Neural cell (in vitro differentiated cells): ENCODE results near the gene HDGFL3. TPM values are rescaled to one million over a fixed set of nuclear protein-coding genes. Genes with fewer than 3 reads are reported as not detected.
A peak's percentile ranks its signal among the peaks of the same experiment; 100 is the strongest.

ENCODE experiments used
- H2AFZ ChIP-seq: fragments of 200-600, 300-800 bp; sonication (generic), shearing (Covaris generic); 2 replicates; pipeline ENCODE4 v1.6.0; 2014; ENCODE audit warnings: low read depth, mild to moderate bottlenecking, antibody characterized with exemption, low read length, moderate library complexity
- H3F3A ChIP-seq: fragments of 200-600 bp; shearing (Covaris generic); 2 replicates; pipeline ENCODE4 v1.6.1; 2016; ENCODE audit warnings: mild to moderate bottlenecking, moderate library complexity, mixed read lengths, antibody characterized with exemption, low read length; ENCODE audit not compliant: insufficient read depth, poor library complexity, severe bottlenecking
- H3K27ac ChIP-seq: fragments of 200-600, 300-800 bp; sonication (generic), shearing (Covaris generic); 2 replicates; pipeline ENCODE4 v1.5.1; 2014; ENCODE audit warnings: mild to moderate bottlenecking, low read length, moderate library complexity
- H3K27me3 ChIP-seq: fragments of 300-800, 200-600 bp; sonication (generic), shearing (Covaris generic); 2 replicates; pipeline ENCODE4 v1.6.0; 2014; ENCODE audit warnings: mild to moderate bottlenecking, low read depth, low read length, moderate library complexity; ENCODE audit not compliant: insufficient read depth
- H3K36me3 ChIP-seq: fragments of 300-800, 200-600 bp; sonication (generic), shearing (Covaris generic); 2 replicates; pipeline ENCODE4 v1.5.1; 2014; ENCODE audit warnings: mild to moderate bottlenecking, antibody characterized with exemption, low read length, moderate library complexity; ENCODE audit not compliant: insufficient read depth
- H3K4me2 ChIP-seq: fragments of 300-800, 200-600 bp; sonication (generic), shearing (Covaris generic); 2 replicates; pipeline ENCODE4 v1.6.0; 2014; ENCODE audit warnings: mild to moderate bottlenecking, low read length
- H3K4me3 ChIP-seq: fragments of 300-800, 200-600 bp; sonication (generic), shearing (Covaris generic); 2 replicates; pipeline ENCODE4 v1.5.1; 2014; ENCODE audit warnings: mild to moderate bottlenecking, low read length, moderate library complexity
- H3K79me2 ChIP-seq: fragments of 200-600 bp; shearing (Covaris generic); replicated peaks from 2 replicates; pipeline ENCODE4 v1.6.0; 2014; ENCODE audit warnings: mild to moderate bottlenecking, low read length, moderate library complexity; ENCODE audit not compliant: insufficient read depth
- H3K9ac ChIP-seq: fragments of 300-800, 200-600 bp; sonication (generic), shearing (Covaris generic); 2 replicates; pipeline ENCODE4 v1.6.1; 2016; ENCODE audit warnings: mild to moderate bottlenecking, low read length, mixed read lengths
- H3K9me2 ChIP-seq: fragments of 200-600 bp; shearing (Covaris generic); 2 replicates; pipeline ENCODE4 v1.6.1; 2016; ENCODE audit warnings: mild to moderate bottlenecking, low read length, mixed read lengths; ENCODE audit not compliant: insufficient read depth
- H3K9me3 ChIP-seq: fragments of 200-600, 300-800 bp; sonication (generic), shearing (Covaris generic); 2 replicates; pipeline ENCODE4 v1.6.1; 2016; ENCODE audit warnings: mild to moderate bottlenecking, mixed run types, low read length, moderate library complexity, mixed read lengths
- H4K20me1 ChIP-seq: fragments of 200-600 bp; shearing (Covaris generic); 2 replicates; pipeline ENCODE4 v1.6.1; 2016; ENCODE audit warnings: mild to moderate bottlenecking, mixed run types; ENCODE audit not compliant: insufficient read depth
- CTCF ChIP-seq: fragments of 450-650 bp; IDR thresholded peaks from 2 replicates; pipeline ENCODE4 v1.5.1; 2014; ENCODE audit warnings: antibody characterized with exemption, mild to moderate bottlenecking, moderate library complexity; ENCODE audit not compliant: poor library complexity, severe bottlenecking
- EP300 ChIP-seq: fragments of 450-650 bp; conservative IDR thresholded peaks from 2 replicates; pipeline ENCODE4 v1.6.1; 2014; ENCODE audit warnings: antibody characterized with exemption, mild to moderate bottlenecking, moderate library complexity; ENCODE audit not compliant: poor library complexity, severe bottlenecking
- EZH2 ChIP-seq: fragments of 200-600, 300-800 bp; shearing (Covaris generic), sonication (generic); IDR thresholded peaks from 2 replicates; pipeline ENCODE4 v1.6.1; 2014; ENCODE audit warnings: antibody characterized with exemption, low read length, borderline replicate concordance, mild to moderate bottlenecking; ENCODE audit not compliant: insufficient read depth, poor library complexity, severe bottlenecking
- MXI1 ChIP-seq: fragments of 450-650 bp; conservative IDR thresholded peaks from 2 replicates; pipeline ENCODE4 v1.6.1; 2014; ENCODE audit warnings: antibody characterized with exemption, mild to moderate bottlenecking; ENCODE audit not compliant: poor library complexity, severe bottlenecking
- POLR2AphosphoS5 ChIP-seq: IDR thresholded peaks from 2 replicates; pipeline ENCODE4 v1.6.1; 2012
- RAD21 ChIP-seq: fragments of 450-650 bp; conservative IDR thresholded peaks from 2 replicates; pipeline ENCODE4 v1.6.1; 2014; ENCODE audit warnings: antibody characterized with exemption, mild to moderate bottlenecking, moderate library complexity
- REST ChIP-seq: IDR thresholded peaks from 2 replicates; pipeline ENCODE4 v1.6.1; 2012; ENCODE audit warnings: borderline replicate concordance
- SMC3 ChIP-seq: fragments of 450-650 bp; conservative IDR thresholded peaks from 2 replicates; pipeline ENCODE4 v1.6.1; 2014; ENCODE audit warnings: antibody characterized with exemption, mild to moderate bottlenecking, moderate library complexity; ENCODE audit not compliant: poor library complexity
- TAF1 ChIP-seq: IDR thresholded peaks from 2 replicates; pipeline ENCODE4 v1.6.1; 2012; ENCODE audit warnings: low read depth
- polyA plus RNA-seq: library from polyadenylated mRNA; depleted of rRNA; stranded (reverse); fragments of >200 nt; gene quantifications from 2 replicates; pipeline ENCODE4 v1.2.3, GENCODE V29; 2014

HDGFL3 gene
- polyA plus RNA-seq, 1 donor from 2014 or later: 339 TPM

GRCh38 chr15:83127547-83128150 is 80.0 kb downstream of the HDGFL3 start:
- H3K4me3 ChIP-seq: no peak overlapping the region
- H3K9me2 ChIP-seq: no peaks in the 10 kb centered on the region
- H4K20me1 ChIP-seq: no peaks in the 10 kb centered on the region
- H3K27me3 ChIP-seq: no peaks in the 10 kb centered on the region
- H3K9me3 ChIP-seq: no peaks in the 10 kb centered on the region
- H3K9ac ChIP-seq: no peak overlapping the region
- no peak for TF ChIP-seq MXI1
- TF ChIP-seq POLR2AphosphoS5: no peak
- no peak for TF ChIP-seq EZH2
- no peak for TF ChIP-seq TAF1
- TF ChIP-seq CTCF: no peak
- TF ChIP-seq SMC3: no peak
- TF ChIP-seq REST: no peak
- no peak for TF ChIP-seq RAD21
- TF ChIP-seq EP300: no peak
- H3F3A ChIP-seq: no peaks in the 10 kb centered on the region
- no peak overlapping the region for H2AFZ ChIP-seq
- no peaks in the 10 kb centered on the region for H3K79me2 ChIP-seq
- no peak overlapping the region for H3K27ac ChIP-seq
- H3K36me3 ChIP-seq: peaks cover 13% of the 10 kb centered on the region
- H3K4me2 ChIP-seq: no peak overlapping the region

- H2AFZ ChIP-seq: no peak overlapping the region
- H3K79me2 ChIP-seq: no peaks in the 10 kb centered on the region
- no peak overlapping the region for H3K9ac ChIP-seq
- H3K9me3 ChIP-seq: no peaks in the 10 kb centered on the region
- no peaks in the 10 kb centered on the region for H3F3A ChIP-seq
- peaks cover 8% of the 10 kb centered on the region for H3K36me3 ChIP-seq
- H3K27ac ChIP-seq: no peak overlapping the region
- H3K27me3 ChIP-seq: no peaks in the 10 kb centered on the region
- H3K4me2 ChIP-seq: no peak overlapping the region
- no peaks in the 10 kb centered on the region for H3K9me2 ChIP-seq
- TF ChIP-seq MXI1 (no peak), RAD21 (no peak), EP300 (peak; percentile 13)
- H3K4me3 ChIP-seq: no peak overlapping the region
- H4K20me1 ChIP-seq: no peaks in the 10 kb centered on the region
Observed at GRCh38 chr15:83123529-83123928, 84.1 kb downstream of the HDGFL3 start.
